ENCODE data around the gene MRPL54. TPM values are rescaled to one million over a fixed set of nuclear protein-coding genes. Genes with fewer than 3 reads are reported as not detected.
"Not testable (repeated sequence)": the region's sequence is repeated elsewhere in the genome, so short reads cannot be mapped to it uniquely, and the experiment has no call there.

The MRPL54 gene
- total RNA-seq, 4 donors from 2014 or later: 31.8 to 90.1 (median 76.3) TPM

DNA sequence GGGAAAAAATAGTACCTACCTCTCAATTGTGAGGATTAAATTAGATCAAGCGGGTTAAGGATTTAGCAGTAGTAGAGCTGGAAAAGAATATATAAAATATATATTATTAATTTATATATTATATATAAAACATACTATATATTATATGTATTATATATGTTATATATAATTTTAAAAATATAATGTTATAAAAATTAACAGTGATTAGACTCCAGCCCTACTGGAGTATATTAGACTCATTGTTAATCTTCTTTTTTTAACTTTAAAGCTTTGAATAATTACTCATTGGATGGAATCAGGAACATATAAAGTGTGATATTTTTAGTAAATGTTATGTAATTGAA is 380 bp upstream of the MRPL54 start:
- WGBS, 2 donors (ENCODE audit: low coverage in 1 of 2): 54 to 73% methylated on average over 1 of the region's 1 CpG
- peak overlapping the region in 1 of 2 donors; percentile 79 for H3K4me3 ChIP-seq

DNA sequence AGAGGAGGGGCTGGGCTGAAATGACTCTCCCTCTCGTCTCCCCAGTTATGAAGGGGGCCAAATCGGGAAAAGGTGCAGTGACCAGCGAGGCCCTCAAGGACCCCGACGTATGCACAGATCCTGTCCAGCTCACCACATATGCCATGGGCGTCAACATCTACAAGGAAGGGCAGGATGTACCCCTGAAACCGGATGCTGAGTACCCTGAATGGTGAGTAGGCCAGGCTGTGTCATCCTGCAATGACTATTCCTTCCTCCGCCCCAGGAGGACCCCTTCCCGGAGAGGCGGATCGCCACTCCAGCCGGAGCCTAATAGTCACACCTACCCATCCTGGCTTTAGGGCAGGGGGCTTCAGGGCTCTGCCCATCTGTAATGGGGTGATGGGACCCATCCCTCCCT is 2.6 kb downstream of the MRPL54 start:
- H3K9me3 ChIP-seq: no peaks in the 10 kb centered on the region
- WGBS, 2 donors (ENCODE audit: low coverage in 1 of 2): 78 to 83% methylated on average over 1 to 5 of the region's 12 CpGs
- ATAC-seq: no peak
- peaks cover 0 to 53% of the 10 kb centered on the region in 2 donors for H3K36me3 ChIP-seq
- TF ChIP-seq POLR2AphosphoS5 (IDR thresholded peaks at IDR 0.05): no peak
- no peak overlapping the region for H3K27ac ChIP-seq
- H3K4me1 ChIP-seq: peaks cover 0 to 38% (median 10%) of the 10 kb centered on the region in 3 donors
- H3K4me3 ChIP-seq: no peak overlapping the region
- no peaks in the 10 kb centered on the region for H3K27me3 ChIP-seq

More for the DNA sequence above, 380 bp upstream of the MRPL54 start:
- H3K4me1 ChIP-seq: peaks cover 0 to 58% (median 22%) of the 10 kb centered on the region in 3 donors
- H3K27ac ChIP-seq: peak overlapping the region; percentile 96 to 99 (median 98)
- H3K36me3 ChIP-seq: peaks cover 0 to 53% of the 10 kb centered on the region in 2 donors
- ATAC-seq: no peak
- H3K9me3 ChIP-seq: no peaks in the 10 kb centered on the region
- TF ChIP-seq EP300 (IDR thresholded peaks at IDR 0.05) (no peak), POLR2A (IDR thresholded peaks at IDR 0.05) (no peak), POLR2AphosphoS5 (IDR thresholded peaks at IDR 0.05) (no peak)
- TF ChIP-seq, protein P1, sequence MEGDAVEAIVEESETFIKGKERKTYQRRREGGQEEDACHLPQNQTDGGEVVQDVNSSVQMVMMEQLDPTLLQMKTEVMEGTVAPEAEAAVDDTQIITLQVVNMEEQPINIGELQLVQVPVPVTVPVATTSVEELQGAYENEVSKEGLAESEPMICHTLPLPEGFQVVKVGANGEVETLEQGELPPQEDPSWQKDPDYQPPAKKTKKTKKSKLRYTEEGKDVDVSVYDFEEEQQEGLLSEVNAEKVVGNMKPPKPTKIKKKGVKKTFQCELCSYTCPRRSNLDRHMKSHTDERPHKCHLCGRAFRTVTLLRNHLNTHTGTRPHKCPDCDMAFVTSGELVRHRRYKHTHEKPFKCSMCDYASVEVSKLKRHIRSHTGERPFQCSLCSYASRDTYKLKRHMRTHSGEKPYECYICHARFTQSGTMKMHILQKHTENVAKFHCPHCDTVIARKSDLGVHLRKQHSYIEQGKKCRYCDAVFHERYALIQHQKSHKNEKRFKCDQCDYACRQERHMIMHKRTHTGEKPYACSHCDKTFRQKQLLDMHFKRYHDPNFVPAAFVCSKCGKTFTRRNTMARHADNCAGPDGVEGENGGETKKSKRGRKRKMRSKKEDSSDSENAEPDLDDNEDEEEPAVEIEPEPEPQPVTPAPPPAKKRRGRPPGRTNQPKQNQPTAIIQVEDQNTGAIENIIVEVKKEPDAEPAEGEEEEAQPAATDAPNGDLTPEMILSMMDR (IDR thresholded peaks at IDR 0.05): no peak
- no peaks in the 10 kb centered on the region for H3K27me3 ChIP-seq

DNA sequence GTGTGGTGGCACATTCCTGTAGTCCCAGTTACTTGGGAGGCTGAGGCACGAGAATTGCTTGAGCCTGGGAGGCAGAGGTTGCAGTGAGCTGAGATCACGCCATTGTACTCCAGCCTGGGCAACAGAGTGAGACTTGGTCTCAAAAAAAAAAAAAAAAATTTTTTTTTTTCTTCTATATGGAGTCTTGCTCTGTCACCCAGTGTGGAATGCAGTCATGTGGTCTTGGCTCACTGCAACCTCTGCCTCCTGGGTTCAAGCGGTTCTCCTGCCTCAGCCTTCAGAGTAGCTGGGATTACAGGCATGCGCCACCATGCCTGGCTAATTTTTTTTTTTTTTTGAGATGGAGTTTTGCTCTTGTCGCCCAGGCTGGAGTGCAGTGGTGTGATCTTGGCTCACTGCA is 3.3 kb downstream of the MRPL54 start:
- not testable (repeated sequence) for H3K4me3 ChIP-seq, H3K9me3 ChIP-seq, ATAC-seq, H3K27ac ChIP-seq, H3K27me3 ChIP-seq
- WGBS, 2 donors (ENCODE audit: low coverage in 1 of 2): 91% methylated on average over 5 of the region's 5 CpGs; no CpG with 5 or more reads in 1 of the 2 donors
- H3K4me1 ChIP-seq: peaks cover 0 to 31% (median 7%) of the 10 kb centered on the region in 3 donors
- H3K36me3 ChIP-seq: peaks cover 0 to 57% of the 10 kb centered on the region in 2 donors

DNA sequence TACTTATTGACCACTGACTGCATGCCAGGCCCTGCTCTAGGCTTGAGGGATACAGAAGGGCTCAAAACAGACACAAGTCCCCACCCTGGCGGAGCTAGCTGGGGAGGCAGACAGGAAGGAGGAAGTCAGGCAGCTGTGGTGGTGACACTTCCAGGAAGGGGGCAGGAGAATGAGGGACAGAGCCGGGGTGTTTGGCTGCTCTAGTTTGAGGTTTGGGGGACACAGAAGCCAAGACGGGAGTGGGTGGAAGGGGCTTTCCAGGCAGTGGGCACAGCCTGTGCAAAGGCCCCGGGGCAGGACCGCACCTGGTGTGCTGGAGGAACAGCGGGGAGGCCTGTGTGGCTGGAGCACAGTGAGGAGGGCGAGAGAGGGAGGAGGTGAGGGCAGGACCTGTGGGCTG is 4.0 kb downstream of the MRPL54 start:
- 88 to 89% methylated on average over 3 to 5 of the region's 7 CpGs for WGBS, 2 donors (ENCODE audit: low coverage in 1 of 2)
- no peak overlapping the region for H3K4me3 ChIP-seq
- peaks cover 0 to 57% of the 10 kb centered on the region in 2 donors for H3K36me3 ChIP-seq

DNA sequence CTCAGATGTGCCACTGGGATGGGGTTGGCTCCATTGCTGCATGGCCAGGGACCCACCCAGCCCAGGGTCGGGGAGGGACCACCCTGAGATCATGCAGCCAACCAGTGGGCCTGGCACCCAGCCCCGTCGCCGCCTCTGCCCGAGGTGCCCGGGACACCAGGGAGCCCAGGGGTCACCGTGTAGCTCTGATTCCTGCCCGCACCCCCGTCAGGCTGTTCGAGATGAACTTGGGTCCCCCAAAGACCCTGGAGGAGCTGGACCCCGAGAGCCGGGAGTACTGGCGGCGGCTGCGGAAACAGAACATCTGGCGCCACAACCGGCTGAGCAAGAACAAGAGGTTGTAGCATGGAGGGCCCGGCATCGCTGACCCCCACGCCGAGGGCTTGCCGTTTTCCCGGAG is 4.6 kb downstream of the MRPL54 start:
- Histone ChIP-seq H3K27me3 (peaks cover 9% of the 10 kb centered on the region), H3K9me3 (no peaks in the 10 kb centered on the region), H3K36me3 (peaks cover 0 to 57% of the 10 kb centered on the region in 2 donors), H3K27ac (no peak overlapping the region), H3K4me3 (no peak overlapping the region), H3K4me1 (peaks cover 0 to 18% (median 4%) of the 10 kb centered on the region in 3 donors)
- TF ChIP-seq POLR2A (IDR thresholded peaks at IDR 0.05): no peak
- no peak for TF ChIP-seq POLR2AphosphoS5 (IDR thresholded peaks at IDR 0.05)
- TF ChIP-seq EP300 (IDR thresholded peaks at IDR 0.05): no peak
- no peak for ATAC-seq
- WGBS, 2 donors (ENCODE audit: low coverage in 1 of 2): 81% methylated on average over 5 of the region's 23 CpGs; no CpG with 5 or more reads in 1 of the 2 donors

More for the DNA sequence above, 4.0 kb downstream of the MRPL54 start:
- Histone ChIP-seq H3K27ac (no peak overlapping the region), H3K4me1 (peaks cover 0 to 24% (median 4%) of the 10 kb centered on the region in 3 donors), H3K9me3 (no peaks in the 10 kb centered on the region), H3K27me3 (peaks cover 3% of the 10 kb centered on the region)
- no peak for TF ChIP-seq POLR2AphosphoS5 (IDR thresholded peaks at IDR 0.05)
- no peak for TF ChIP-seq POLR2A (IDR thresholded peaks at IDR 0.05)
- no peak for TF ChIP-seq EP300 (IDR thresholded peaks at IDR 0.05)
- TF ChIP-seq, protein P1 (IDR thresholded peaks at IDR 0.05): no peak
- ATAC-seq: no peak

DNA sequence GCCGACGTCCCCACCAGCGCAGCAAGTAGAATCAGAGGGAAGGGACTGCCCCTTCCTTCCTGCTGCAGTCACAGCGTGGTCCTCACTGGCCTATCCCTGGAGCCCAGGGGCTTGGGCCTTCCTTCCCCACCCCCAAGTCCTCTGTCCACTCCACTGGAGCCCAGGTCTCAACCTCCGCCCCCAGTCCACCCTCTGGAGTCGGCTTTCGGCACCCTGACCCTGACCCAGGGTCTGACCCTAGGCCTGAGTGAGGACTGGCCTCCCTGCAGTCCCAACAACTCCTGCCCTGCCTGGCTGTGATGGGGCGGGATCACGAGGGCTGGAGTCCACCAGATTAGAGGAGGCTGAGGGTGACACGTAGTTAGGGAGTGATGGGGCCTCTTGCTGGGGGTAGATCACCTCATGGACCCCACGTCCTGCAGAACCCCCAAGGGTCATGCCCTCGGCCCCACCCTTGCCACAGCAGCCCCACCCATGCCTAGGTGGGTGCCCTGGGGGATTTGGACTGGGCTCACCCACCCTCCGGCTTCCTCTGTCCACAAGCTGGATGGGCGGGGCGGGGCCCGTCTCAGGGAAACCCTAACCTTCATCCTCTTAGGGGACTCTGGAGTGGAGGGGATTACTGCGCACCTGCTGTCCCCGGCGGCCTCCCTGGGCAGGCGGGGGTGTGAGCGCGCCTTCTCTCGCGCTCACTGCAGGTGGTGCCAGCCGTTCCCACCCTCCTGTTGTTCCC is 5.7 kb downstream of the MRPL54 start:
- H3K4me1 ChIP-seq: peaks cover 0 to 12% (median 3%) of the 10 kb centered on the region in 3 donors
- H3K27me3 ChIP-seq: peaks cover 11% of the 10 kb centered on the region
- no peak overlapping the region for H3K27ac ChIP-seq
- no peak for TF ChIP-seq POLR2A (IDR thresholded peaks at IDR 0.05)
- no peak for TF ChIP-seq POLR2AphosphoS5 (IDR thresholded peaks at IDR 0.05)
- TF ChIP-seq EP300 (IDR thresholded peaks at IDR 0.05): no peak
- TF ChIP-seq, protein P1 (IDR thresholded peaks at IDR 0.05): no peak
- no peak for ATAC-seq
- peaks cover 0 to 57% of the 10 kb centered on the region in 2 donors for H3K36me3 ChIP-seq
- H3K4me3 ChIP-seq: no peak overlapping the region
- H3K9me3 ChIP-seq: no peaks in the 10 kb centered on the region
- 80 to 83% methylated on average over 1 to 5 of the region's 25 CpGs for WGBS, 2 donors (ENCODE audit: low coverage in 1 of 2)

All from gastroesophageal sphincter (tissue), 4 donors.